ENCODE data around the gene USP9X.
"Not testable (repeated sequence)": the region's sequence is repeated elsewhere in the genome, so short reads cannot be mapped to it uniquely, and the experiment has no call there.

The USP9X gene, protein sequence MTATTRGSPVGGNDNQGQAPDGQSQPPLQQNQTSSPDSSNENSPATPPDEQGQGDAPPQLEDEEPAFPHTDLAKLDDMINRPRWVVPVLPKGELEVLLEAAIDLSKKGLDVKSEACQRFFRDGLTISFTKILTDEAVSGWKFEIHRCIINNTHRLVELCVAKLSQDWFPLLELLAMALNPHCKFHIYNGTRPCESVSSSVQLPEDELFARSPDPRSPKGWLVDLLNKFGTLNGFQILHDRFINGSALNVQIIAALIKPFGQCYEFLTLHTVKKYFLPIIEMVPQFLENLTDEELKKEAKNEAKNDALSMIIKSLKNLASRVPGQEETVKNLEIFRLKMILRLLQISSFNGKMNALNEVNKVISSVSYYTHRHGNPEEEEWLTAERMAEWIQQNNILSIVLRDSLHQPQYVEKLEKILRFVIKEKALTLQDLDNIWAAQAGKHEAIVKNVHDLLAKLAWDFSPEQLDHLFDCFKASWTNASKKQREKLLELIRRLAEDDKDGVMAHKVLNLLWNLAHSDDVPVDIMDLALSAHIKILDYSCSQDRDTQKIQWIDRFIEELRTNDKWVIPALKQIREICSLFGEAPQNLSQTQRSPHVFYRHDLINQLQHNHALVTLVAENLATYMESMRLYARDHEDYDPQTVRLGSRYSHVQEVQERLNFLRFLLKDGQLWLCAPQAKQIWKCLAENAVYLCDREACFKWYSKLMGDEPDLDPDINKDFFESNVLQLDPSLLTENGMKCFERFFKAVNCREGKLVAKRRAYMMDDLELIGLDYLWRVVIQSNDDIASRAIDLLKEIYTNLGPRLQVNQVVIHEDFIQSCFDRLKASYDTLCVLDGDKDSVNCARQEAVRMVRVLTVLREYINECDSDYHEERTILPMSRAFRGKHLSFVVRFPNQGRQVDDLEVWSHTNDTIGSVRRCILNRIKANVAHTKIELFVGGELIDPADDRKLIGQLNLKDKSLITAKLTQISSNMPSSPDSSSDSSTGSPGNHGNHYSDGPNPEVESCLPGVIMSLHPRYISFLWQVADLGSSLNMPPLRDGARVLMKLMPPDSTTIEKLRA (N-terminal part only)

DNA sequence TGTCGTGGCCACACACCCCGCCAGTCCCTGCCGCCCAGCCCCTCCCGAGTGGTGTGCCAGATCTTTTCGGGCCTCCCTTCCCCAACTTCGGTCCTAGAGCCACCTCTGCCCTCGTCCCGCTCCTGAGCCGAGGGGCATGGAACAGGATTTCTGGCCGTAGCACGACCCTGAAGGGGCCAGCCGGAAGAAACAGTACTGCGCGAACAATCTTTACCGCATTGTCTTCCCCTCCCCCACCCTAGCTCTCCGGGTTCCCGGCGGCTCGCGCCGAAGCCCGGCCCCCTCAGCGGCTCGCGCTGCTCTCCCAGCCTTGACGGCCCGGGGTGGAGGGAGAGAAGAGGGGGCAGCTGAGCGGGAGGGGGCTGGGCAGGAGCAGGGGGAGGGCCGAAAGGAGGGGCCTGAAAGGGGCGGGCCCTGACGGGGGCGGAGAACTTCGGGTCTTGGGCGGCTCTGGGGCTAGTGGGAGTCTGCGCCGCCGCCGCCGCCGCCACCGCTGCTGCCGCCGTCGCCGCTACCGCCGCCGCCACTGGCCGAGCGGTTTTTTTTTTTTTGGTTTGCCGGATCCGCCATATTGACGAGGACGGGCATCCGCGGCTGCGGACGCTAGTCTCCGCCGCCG is at the start of gene USP9X:
TSS of gene USP9X (plus strand) at position 553 of the 619 bp plus-strand sequence. CDS start 38,184 bp downstream, outside the sequence.
- peak; percentile 59 for DNase-seq

DNA sequence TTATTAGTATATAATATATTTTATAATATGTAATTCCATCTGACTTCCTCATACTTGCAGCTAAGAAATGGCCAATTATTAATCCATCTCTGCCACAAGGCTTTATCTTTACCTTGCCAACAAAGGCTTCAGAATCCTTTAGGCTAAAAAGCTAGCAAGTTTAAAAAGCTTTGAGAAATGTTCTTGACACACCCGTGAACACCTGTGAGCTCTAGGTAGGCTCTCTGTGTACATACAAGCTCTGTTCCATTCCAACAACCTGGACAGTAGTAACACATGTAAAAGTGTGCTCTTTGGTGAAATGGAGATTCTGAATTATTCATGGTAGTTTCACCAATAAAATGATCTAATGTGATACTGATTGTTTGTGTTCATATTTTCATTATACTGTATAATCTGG is 49.7 kb upstream of the USP9X start:
- no peak for DNase-seq

DNA sequence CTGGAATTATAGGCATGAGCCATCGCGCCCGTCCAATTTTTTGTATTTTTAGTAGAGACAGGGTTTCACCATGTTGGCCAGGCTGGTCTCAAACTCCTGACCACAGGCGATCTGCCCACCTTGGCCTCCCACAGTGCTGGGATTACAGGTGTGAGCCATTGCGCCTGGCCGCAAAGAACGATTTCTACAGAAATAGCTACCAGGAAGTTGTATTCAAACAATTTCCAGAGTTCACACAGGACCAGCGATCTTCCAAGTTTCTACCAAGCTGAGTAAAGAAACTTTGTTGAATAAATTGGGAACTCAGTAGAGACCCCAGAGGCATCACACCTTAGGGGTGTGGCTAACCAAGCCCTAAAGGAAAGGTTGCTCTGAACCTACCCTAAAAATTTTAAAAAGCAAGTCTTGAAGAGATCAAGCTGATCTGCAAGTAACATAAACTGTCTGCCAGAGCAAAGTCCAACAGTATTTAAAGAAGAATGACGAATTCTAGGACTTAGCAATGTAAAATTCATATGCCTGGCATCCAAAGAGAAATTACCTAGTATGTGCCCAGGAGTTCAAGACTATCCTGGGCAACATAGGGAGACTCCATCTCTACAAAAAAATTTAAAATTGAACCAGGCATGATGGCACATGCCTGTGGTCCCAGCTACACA is 48.4 kb upstream of the USP9X start:
- no peak for DNase-seq

DNA sequence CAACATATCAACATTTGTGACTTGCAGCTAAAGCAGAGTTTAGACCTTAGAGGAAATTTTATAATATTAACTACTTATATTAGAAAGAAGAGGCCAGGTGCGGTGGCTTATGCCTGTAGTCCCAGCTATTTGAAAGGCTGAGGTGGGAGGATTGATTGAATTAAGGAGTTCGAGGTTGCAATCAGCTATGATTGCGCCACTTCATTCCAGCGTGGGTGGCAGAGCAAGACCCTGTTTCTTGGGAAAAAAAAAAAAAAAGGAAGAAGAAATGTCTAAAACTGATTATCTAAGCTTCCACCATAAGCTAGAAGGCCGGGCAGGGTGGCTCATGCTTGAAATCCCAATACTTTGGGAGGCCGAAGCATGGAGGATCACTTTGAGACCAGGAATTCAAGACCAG is 42.0 kb upstream of the USP9X start:
- DNase-seq: no peak

- DNase-seq: no peak
These were observed 41.4 kb upstream of the USP9X start for GRCh38 chrX:41043674-41044345.

GRCh38 chrX:41045960-41046567 is 39.2 kb upstream of the USP9X start:
- DNase-seq: no peak

GRCh38 chrX:41047878-41048534 is 37.2 kb upstream of the USP9X start:
- DNase-seq: no peak

GRCh38 chrX:41050359-41050758 is 34.9 kb upstream of the USP9X start:
- no peak for DNase-seq

- DNase-seq: no peak
These were observed 34.0 kb upstream of the USP9X start for GRCh38 chrX:41051288-41051687.

GRCh38 chrX:41055740-41056139 is 29.5 kb upstream of the USP9X start:
- no peak for DNase-seq

GRCh38 chrX:41063276-41063675 is 22.0 kb upstream of the USP9X start:
- not testable (repeated sequence) for DNase-seq

DNA sequence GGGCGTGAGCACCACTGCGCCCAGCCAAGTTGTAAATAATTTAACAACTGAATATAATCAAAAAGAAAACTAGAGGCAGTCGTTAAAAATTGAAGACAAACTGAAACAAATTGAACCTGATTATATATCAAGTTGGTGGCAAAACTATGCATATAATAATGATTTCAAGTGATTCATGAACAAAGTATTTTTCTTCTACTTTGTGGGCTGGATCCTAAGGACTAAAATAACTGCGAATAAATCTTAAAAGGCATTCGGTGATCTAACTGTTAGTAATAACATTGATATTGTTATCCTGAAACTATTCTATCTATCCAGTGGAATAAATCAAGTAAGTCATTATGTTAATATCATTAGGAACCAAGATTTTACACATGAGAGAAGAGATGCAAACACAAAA is 21.2 kb upstream of the USP9X start:
- no peak for DNase-seq

DNA sequence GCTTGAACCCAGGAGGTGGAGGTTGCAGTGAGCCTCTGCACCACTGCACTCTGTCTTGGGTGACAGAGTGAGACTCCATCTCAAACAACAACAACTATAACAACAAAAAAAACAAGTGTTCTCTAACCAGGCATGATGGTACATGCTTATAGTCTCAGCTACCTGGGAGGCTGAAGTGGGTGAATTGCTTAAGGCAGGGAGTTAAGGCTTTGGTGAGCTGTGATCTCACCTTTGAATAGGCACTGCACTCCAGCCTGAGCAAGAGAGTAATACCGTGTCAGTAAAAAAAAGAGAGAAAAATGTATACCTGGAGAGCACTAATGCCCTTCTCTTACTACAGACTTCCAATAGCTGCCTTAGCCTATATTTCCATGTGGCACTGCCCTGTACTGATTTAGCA is 18.9 kb upstream of the USP9X start:
- no peak for DNase-seq

GRCh38 chrX:41066969-41067368 is 18.3 kb upstream of the USP9X start:
- no peak for DNase-seq

- DNase-seq: no peak
These were observed 17.5 kb upstream of the USP9X start for GRCh38 chrX:41067721-41068120.

- DNase-seq: no peak
These were observed 8.5 kb upstream of the USP9X start for GRCh38 chrX:41076742-41077141.

- no peak for DNase-seq
These were observed 3.4 kb upstream of the USP9X start for GRCh38 chrX:41081821-41082220.

- DNase-seq: no peak
These were observed 2.5 kb upstream of the USP9X start for GRCh38 chrX:41082783-41083182.

DNA sequence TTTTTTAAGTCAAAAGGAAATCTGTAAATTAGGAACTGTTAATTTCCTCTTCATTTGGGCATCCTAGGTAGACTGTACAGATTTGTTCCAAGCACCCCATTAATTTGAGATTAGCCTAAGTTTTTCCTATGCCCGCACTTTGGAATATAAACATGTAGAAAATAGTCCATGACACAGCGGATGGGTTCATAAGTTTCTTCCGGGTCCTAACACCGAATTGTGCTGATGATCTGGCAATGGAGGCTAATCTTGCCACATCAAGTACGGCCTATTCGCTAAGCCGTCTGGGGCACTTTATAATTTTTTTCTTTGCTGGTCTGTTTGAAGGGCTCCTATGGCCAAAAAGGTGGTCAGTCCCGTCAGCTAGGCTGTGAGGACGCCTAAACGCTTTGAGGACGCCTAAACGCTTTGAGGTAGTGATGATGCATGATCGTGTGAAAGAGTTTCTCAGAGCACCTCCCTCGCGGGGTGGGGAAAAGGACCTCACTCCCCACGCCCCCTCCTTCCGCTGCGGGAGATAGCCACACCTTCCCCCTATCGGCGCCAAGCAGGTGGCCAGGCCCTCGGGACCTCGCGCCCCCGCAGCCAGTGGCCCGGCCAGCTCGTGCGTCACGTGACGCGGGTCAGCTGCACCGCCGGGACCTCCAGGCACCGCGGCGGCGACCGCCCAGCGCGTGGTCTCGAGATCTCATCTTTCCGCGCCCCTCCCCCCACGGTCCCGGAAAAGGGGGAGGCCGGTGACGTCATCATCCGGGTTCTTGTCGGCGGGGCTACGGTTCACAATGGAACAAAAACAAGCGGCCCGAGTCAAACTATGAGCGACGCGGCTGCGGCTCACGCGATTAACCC is 977 bp upstream of the USP9X start:
- peak; percentile 60 for DNase-seq

DNA sequence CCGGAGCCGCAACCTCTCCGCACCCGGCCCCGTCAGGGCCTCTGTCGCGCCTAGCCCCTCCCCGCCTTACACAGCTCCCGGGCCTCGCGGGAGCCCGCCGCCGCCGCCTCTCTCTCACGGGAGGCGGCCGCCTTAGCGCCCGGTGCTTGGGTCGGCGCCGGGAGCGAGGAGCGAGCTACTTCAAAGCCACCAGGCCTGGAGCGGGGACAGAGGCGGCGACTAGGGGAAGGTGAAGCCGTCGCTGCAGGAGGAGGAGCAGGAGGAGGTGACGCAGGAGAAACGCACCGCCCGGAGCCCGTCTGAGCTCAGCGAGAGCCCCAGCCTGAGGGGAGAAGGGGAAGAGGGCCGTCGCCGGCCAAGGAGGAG is 250 bp downstream of the USP9X start:
- DNase-seq: peak; percentile 40

All from 8988T (cell line).